ENCODE data around the gene ADH5. TPM values are rescaled to one million over a fixed set of nuclear protein-coding genes. Genes with fewer than 3 reads are reported as not detected.
"Not testable (repeated sequence)": the region's sequence is repeated elsewhere in the genome, so short reads cannot be mapped to it uniquely, and the experiment has no call there.

ADH5 gene
- total and polyA plus RNA-seq, 10 of the 15 experiments (the other 5 are each of a cell fraction or from before 2014, with no cell fraction given), result 48.5 to 159 (median 95.3) TPM

- not testable (repeated sequence) for DNase-seq (ENCODE audit: low read depth, low spot score)
Observed at GRCh38 chr4:99117122-99117841, 28.7 kb upstream of the ADH5 start.

GRCh38 chr4:99109286-99109685 is 20.7 kb upstream of the ADH5 start:
- CTCF ChIA-PET, result interaction anchor here (1.4 to 1.6 kb wide), 2 partner anchors 53 to 296 kb away, joined by 3 to 4 read pairs; no protein-coding TSS in a partner anchor
- H3K27ac ChIP-seq (ENCODE audit: control insufficient read depth, insufficient read depth); RAD21 ChIA-PET (ENCODE audit: unreplicated experiment); H3K4me1 ChIP-seq (ENCODE audit: control insufficient read depth, insufficient read depth, low read length); H3K4me2 ChIP-seq (ENCODE audit: control insufficient read depth, insufficient read depth); intact Hi-C loops (cut with micrococcal nuclease; ENCODE audit: unreplicated experiment); SMC1A ChIA-PET (ENCODE audit: uncharacterized antibody, unreplicated experiment); in situ Hi-C loops (cut with MboI); ATAC-seq; FAIRE-seq; H2AFZ ChIP-seq (ENCODE audit: control insufficient read depth, low read depth, low read length); H3K36me3 ChIP-seq (ENCODE audit: control insufficient read depth in 2 of 2, insufficient read depth in 2 of 2, low read length in 1 of 2); POLR2A ChIA-PET; BruUV-seq (replicated peaks); H3K79me2 ChIP-seq (ENCODE audit: control insufficient read depth, insufficient read depth, low read length); H4K20me1 ChIP-seq (ENCODE audit: control insufficient read depth, insufficient read depth); H3K27me3 ChIP-seq (replicated peaks in 1 of 2; ENCODE audit: control insufficient read depth in 2 of 2, insufficient read depth in 2 of 2, low read length in 1 of 2); H3K4me3 ChIP-seq; H3K9me3 ChIP-seq (replicated peaks; ENCODE audit: control insufficient read depth, insufficient read depth, low read length); H3K9ac ChIP-seq (ENCODE audit: control insufficient read depth, insufficient read depth, low read length); DNase-seq (ENCODE audit: low read depth, low spot score): not testable (repeated sequence)
- 77% methylated on average over 12 of the region's 12 CpGs for WGBS (ENCODE audit: insufficient coverage, insufficient replicate concordance, low lambda C conversion rate, missing lambda C conversion rate)

More at GRCh38 chr4:99117122-99117841, 28.7 kb upstream of the ADH5 start:
- H3K4me1 ChIP-seq (ENCODE audit: control insufficient read depth, insufficient read depth, low read length); H3K4me3 ChIP-seq; intact Hi-C loops (cut with micrococcal nuclease; ENCODE audit: unreplicated experiment); H3K9me3 ChIP-seq (replicated peaks; ENCODE audit: control insufficient read depth, insufficient read depth, low read length); H2AFZ ChIP-seq (ENCODE audit: control insufficient read depth, low read depth, low read length); H3K36me3 ChIP-seq (ENCODE audit: control insufficient read depth in 2 of 2, insufficient read depth in 2 of 2, low read length in 1 of 2); BruUV-seq (replicated peaks); H3K9ac ChIP-seq (ENCODE audit: control insufficient read depth, insufficient read depth, low read length); H3K79me2 ChIP-seq (ENCODE audit: control insufficient read depth, insufficient read depth, low read length); ATAC-seq; in situ Hi-C loops (cut with MboI); H4K20me1 ChIP-seq (ENCODE audit: control insufficient read depth, insufficient read depth); H3K27me3 ChIP-seq (replicated peaks in 1 of 2; ENCODE audit: control insufficient read depth in 2 of 2, insufficient read depth in 2 of 2, low read length in 1 of 2); FAIRE-seq; H3K27ac ChIP-seq (ENCODE audit: control insufficient read depth, insufficient read depth); H3K4me2 ChIP-seq (ENCODE audit: control insufficient read depth, insufficient read depth): not testable (repeated sequence)
- CTCF ChIA-PET, result interaction anchor here (0.7 to 2.6 kb wide), 4 partner anchors 29 to 295 kb away, joined by 3 to 36 read pairs (median 4); partner anchors contain the start of gene ADH5
- POLR2A ChIA-PET, result interaction anchor here (0.7 kb wide), 1 partner anchor 1708 kb away, joined by 4 read pairs; no protein-coding TSS in a partner anchor
- WGBS (ENCODE audit: insufficient coverage, insufficient replicate concordance, low lambda C conversion rate, missing lambda C conversion rate), result 73% methylated on average over 29 of the region's 29 CpGs
- RAD21 ChIA-PET (ENCODE audit: unreplicated experiment), result interaction anchor here (1.0 to 1.3 kb wide), 2 partner anchors 122 to 288 kb away, joined by 3 to 4 read pairs; partner anchors contain the start of gene METAP1
- SMC1A ChIA-PET (ENCODE audit: uncharacterized antibody, unreplicated experiment), result interaction anchor here (1.0 to 2.5 kb wide), 2 partner anchors 287 to 346 kb away, joined by 3 to 17 read pairs; no protein-coding TSS in a partner anchor

Data from GM12878 (cell line).